ENCODE measurements around the gene RPA1.
A peak's percentile ranks its signal among the peaks of the same experiment; 100 is the strongest.
"Not testable (repeated sequence)": the region's sequence is repeated elsewhere in the genome, so short reads cannot be mapped to it uniquely, and the experiment has no call there.

Gene RPA1

DNA sequence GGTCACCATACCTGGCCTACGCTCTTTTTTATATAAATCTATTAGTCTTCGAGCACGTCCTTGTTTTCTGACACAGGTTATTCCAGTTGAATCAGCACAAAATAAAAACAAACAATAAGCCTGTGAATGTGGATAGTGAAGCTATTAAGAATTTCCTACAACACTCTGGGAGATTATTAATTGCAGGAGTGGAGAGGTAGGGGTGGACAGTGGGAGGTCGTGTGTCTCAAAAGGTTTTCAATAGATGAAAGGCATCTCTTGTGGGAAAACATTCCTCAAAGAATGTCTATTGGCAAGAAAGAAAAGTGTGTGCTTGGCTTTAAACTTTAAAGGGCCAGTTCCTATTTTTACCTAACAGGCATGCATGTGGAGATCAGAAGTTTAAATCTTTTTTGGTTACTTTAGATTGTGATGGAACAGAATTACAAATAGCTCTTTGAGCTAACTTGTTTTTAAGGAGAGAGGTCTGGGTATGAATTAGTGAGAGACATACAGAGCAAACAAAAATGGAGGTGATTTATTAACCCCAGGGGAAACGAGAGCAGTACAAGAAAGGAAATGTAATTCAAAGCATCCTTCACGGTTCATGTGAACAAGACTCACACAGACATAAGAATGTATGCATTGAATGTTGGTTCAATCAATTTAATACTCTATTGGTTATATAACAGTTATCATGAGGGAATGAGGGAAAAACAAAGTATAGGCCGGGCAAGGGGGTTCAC lies 9.1 kb upstream of the RPA1 start:
- no peak for DNase-seq

GRCh38 chr17:1829216-1829591 lies 601 bp upstream of the RPA1 start:
- no peak for DNase-seq

GRCh38 chr17:1830288-1830687 lies 483 bp downstream of the RPA1 start:
- DNase-seq = peak; percentile 5

DNA sequence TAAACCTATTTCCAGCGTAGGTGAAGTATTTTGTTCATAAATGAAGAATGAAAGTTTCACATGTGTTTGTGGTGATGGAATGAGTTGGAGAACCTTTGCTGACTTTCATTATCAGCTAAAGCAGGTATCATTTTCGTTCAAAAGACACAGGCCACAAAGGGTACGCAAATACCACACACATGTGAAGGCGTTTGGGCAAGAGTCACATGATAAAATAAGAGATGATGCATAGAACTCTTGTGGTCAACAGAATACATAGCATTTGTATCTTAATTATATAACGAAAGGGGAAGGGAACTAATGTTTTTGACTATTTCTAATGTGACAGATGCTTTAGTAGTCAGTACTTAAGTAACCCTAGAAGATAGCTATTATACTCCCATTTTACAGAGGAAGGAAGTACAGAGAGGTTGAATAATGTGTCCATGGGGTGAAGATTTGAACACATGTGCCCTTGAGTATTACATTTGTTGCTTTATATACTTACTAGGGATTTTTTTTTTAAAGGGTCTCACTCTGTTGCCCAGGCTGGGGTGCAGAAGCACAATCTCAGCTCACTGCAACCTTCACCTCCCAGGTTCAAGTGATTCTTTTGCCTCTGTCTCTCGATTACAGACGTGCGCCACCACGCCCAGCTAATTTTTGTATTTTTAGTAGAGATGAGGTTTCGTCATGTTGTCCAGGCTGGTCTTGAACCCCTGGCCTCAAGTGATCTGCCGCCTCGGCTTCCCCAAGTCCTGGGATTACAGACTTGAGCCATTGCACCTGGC lies 4.8 kb downstream of the RPA1 start:
- DNase-seq = no peak

DNA sequence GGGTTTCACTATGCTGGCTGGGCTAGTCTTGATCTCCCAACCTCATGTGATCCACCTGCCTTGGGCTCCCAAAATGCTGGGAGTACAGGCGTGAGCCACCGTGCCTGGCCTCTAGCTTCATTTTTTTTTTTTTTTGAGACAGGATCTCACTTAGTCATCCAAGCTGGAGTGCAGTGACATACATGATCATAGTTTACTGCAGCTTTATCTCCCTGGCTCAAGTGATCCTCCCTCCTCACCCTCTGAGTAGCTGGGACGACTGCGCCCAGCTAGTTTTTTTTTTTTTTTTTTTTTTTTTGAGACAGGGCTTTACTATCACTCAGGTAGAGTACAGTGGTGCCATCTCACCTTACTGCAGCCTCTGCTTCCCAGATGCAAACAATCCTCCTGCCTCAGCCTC lies 9.7 kb downstream of the RPA1 start:
- no peak for DNase-seq

DNA sequence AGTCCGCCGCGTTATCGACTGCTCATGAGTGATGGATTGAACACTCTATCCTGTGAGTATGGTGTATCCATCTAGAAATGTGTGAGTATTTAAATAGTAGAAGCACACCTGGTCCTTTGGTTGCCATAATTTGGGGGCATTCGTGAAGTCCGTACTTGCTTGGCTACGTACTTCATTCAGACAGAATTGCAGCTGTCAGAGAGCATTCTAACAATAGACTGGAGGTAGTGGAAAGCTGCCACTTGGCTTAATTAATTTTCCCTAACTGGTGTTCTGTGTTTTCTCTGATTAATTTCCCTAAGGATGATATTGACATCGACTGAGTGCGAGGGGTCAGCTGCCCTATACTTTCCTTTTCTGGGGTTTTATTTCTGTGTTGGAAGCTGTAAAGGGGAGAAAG lies 14.1 kb downstream of the RPA1 start:
- no peak for DNase-seq

DNA sequence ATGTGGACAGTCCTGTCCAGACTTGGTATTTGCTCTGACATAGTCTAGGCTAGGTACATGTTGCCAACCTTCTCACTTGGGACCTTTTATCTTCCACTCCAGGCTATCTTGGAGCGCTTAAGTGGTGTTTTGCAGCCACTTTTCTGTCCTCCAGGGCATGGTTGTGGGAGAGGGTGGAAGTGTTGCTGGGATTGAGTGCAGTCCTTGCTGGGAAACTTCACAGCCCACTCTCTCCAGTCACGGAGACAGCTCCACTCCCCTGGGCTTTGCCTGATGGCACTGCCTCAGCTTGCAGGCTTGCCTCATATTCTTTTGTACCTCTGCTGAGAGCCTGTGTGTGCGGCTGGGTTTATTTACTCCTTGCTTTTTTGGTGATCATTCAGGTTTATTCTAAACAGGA lies 17.4 kb downstream of the RPA1 start:
- DNase-seq = no peak

GRCh38 chr17:1852327-1852726 lies 22.5 kb downstream of the RPA1 start:
- DNase-seq = no peak

- DNase-seq = no peak
Observed at GRCh38 chr17:1853698-1854097, 23.9 kb downstream of the RPA1 start.

- DNase-seq = not testable (repeated sequence)
Observed at GRCh38 chr17:1856462-1856861, 26.7 kb downstream of the RPA1 start.

DNA sequence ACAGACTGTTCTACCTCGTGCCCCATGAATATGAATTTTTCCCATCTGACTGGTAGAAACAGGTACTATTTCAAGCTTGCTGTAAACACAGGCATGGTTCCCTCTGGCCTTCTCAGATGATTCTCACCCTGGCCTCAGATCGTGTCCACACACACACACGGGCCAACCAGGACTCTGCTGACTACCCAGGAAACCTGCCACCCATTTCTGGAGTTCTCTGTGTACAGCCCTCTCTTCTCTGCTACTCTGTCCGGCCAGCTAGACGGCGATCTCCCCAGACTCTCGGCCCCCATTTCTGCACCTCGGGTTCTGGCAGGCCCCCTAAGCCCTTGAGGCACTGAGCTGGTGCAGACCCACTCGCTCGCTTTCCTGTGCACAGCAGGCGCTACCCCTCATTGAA lies 31.2 kb downstream of the RPA1 start:
- no peak for DNase-seq

- DNase-seq = no peak
Observed at GRCh38 chr17:1861391-1862010, 31.7 kb downstream of the RPA1 start.

DNA sequence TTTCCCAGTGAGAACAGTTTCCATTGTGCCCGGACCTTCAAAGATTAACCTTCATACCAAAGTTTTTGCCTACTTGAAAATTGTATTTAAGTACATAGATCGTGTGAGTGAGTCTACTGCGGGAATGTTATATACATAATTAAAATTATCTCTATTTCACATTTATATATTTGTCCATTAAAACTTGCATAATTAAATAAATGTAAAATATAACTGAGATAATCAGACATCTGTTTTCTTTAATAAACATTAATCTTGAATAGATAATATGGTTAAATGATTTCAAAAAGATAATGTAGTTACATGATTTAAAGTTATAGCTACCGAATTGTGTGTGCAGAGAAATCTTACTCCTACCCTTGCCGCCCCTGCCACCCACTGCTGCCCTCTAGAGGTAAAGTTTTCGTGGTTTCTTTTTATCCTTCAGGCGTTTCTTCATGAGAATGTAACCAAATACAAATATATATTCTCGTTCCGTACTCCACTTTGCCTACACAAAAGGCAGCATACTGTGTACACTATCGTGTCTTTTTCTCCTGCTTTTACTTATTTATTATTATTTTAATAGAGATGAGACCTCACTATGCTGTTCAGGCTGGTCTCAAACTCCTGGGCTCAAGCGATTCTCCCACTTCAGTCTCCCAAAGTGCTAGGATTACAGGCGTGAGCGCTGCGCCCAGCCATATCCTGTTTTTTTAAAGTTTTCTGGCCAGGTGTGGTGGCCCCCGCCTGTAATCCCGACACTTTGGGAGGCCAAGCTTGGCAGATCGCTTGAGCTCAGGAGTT lies 35.6 kb downstream of the RPA1 start:
- peak; percentile 59 for DNase-seq

- DNase-seq = no peak
Observed at GRCh38 chr17:1867307-1867706, 37.5 kb downstream of the RPA1 start.

- DNase-seq = no peak
Observed at GRCh38 chr17:1868090-1868489, 38.3 kb downstream of the RPA1 start.

- DNase-seq = no peak
Observed at GRCh38 chr17:1870592-1870991, 40.8 kb downstream of the RPA1 start.

GRCh38 chr17:1871756-1872155 lies 42.0 kb downstream of the RPA1 start:
- peak; percentile 44 for DNase-seq

- DNase-seq = no peak
Observed at GRCh38 chr17:1872254-1872653, 42.4 kb downstream of the RPA1 start.

GRCh38 chr17:1872976-1873375 lies 43.2 kb downstream of the RPA1 start:
- DNase-seq = no peak

- DNase-seq = no peak
Observed at GRCh38 chr17:1873418-1873817, 43.6 kb downstream of the RPA1 start.

- no peak for DNase-seq
Observed at GRCh38 chr17:1875597-1875996, 45.8 kb downstream of the RPA1 start.

- peak; percentile 24 for DNase-seq
Observed at GRCh38 chr17:1878419-1879121, 48.8 kb downstream of the RPA1 start.
